NCI-H1092 treated with DMSO at 0.1 percent for 48 hours (cell line): ENCODE measurements around the gene NGFR.

Experiments
- DNase-seq: peaks from one replicate; lab custom pipeline; 2025; lab: John Stamatoyannopoulos, UW

The NGFR gene, protein sequence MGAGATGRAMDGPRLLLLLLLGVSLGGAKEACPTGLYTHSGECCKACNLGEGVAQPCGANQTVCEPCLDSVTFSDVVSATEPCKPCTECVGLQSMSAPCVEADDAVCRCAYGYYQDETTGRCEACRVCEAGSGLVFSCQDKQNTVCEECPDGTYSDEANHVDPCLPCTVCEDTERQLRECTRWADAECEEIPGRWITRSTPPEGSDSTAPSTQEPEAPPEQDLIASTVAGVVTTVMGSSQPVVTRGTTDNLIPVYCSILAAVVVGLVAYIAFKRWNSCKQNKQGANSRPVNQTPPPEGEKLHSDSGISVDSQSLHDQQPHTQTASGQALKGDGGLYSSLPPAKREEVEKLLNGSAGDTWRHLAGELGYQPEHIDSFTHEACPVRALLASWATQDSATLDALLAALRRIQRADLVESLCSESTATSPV

GRCh38 chr17:49494986-49495841, at the start of gene NGFR:
TSS of gene NGFR (plus strand) at chr17:49495293. CDS start at chr17:49495418, 125 bp downstream.
- peak; percentile 22 for DNase-seq

- no peak for DNase-seq
These were observed 49.5 kb upstream of the NGFR start for GRCh38 chr17:49445591-49445990.

DNA sequence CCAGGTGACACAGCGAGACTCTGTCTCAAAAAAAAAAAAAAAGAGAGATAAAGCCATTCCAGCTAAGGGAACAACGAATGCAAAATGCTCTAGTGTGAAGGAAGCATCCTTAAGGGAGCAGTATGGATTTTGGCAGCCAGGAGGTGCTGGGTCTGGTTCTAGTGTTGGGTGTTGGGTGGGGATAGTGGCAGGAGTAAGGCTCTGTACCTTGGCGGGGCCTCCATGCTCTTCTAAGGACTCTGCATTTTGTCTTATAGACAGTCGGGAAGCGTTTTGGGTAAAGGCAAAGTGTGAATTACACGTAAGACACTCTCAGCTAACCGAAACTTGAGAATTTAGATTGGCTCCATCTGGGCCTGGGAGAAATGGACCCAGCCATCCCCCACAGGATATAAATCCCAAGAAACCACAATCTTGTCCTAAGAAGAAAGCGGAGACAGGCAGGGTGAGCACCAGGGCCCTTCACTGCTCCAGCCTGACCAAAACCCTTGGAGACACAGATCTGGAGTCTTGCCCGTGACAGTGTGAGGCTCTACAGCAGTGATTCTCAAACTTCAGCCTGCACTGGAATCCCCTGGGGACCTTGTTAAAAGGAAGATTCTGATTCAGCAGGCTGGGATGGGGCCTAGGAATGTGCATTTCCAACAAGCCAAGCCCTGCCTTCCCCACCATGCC, 47.3 kb upstream of the NGFR start:
- no peak for DNase-seq

DNA sequence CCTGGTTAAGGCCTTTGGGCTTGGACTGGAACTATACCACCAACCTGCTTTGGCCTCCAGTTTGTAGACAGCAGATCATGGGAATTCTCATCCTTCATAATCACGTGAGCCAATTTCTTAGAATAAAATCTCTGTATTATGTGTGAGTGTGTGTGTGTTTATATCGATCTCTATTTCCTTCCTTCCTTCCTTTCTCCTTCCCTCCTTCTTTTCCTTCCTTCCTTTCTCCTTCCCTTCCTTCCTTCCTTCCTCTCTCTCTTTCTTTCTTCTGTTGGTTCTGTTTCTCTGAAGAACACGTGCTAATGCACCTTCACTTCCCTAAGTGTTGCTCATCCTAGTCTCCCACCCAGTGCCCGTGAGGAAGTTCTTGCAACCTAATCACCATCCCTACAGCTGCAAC, 44.9 kb upstream of the NGFR start:
- DNase-seq = no peak

GRCh38 chr17:49450735-49451134, 44.4 kb upstream of the NGFR start:
- DNase-seq = no peak

DNA sequence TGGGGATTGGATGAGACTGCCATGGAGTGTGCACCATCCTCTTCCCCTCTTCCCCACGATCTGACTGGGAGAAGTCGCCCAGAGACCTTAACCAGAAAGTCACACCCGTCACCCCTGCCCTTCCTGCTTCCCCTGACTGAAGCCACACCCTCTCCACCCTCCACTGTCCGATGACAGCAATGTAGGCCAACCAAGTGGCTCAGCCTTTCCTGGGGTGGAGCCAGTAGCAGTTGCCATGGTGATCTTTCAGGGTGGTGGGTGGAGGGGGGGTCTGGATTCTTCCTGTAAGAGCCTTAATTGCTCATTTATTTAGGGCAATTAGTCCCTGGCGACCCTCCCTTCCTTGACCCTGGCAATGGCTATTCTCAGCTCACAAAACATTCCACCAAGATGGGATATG, 42.9 kb upstream of the NGFR start:
- DNase-seq = no peak

- no peak for DNase-seq
These were observed 42.4 kb upstream of the NGFR start for GRCh38 chr17:49452661-49453060.

- DNase-seq = no peak
These were observed 41.0 kb upstream of the NGFR start for GRCh38 chr17:49454050-49454449.

GRCh38 chr17:49455272-49455861, 39.7 kb upstream of the NGFR start:
- no peak for DNase-seq

DNA sequence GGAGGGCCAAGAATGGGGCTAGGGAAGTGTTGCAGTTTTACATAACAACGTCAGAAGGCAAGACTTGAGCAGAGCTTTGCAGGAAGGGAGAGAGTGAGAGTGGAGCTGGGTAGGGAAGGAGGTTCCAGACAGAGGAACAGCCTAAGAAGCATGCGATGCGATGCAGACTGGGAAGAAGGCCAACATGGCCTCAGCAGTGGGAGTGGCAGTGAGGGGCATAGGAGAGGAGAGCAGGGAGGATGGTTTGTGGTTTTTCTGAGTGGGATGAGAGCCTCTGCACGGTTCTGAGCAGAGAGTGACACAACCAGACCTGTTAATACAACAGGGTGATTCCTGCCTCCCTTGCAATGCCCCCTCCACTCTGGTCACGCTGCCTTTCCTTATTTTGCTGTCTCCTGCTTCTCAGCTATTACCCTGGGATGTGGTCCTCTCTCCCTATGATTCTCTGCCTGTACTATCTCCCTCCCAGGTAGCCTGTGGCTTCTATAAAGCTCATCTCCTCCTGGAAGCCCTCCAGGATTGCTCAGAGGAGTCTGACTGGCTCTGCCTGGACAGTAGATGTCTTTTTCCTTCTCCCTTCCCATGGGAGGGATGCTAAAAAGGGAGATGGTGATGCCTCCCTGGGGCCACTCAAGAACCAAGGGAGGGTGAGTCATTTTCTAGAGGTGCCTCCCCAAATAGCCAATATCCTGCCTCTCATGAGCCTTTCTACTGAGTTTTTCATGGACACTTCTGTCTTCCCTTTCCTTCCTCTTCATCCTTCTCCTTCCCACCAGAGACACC, 38.7 kb upstream of the NGFR start:
- DNase-seq = no peak

GRCh38 chr17:49457564-49458535, 37.2 kb upstream of the NGFR start:
- no peak for DNase-seq

GRCh38 chr17:49459401-49459984, 35.6 kb upstream of the NGFR start:
- no peak for DNase-seq

DNA sequence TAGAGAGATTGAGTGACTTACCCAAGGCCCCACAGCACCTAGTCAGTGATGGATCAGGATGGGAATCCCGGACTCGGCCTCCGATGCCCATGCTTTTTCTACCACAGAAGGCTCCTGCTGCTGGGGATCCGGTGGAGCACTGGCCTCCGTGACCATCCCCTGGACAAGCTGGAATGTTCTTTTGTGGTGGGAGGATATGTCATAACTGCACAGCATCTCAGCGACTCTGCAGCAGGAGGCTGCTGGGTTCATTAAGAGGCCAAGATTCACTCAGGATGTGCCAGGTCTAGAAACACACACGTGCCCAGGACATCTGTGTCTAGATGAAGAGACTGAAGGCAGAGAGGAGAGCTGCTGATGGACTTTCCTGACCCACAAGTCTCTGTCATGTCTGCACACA, 34.7 kb upstream of the NGFR start:
- no peak for DNase-seq

- DNase-seq = no peak
These were observed 33.5 kb upstream of the NGFR start for GRCh38 chr17:49461580-49461979.

- no peak for DNase-seq
These were observed 31.0 kb upstream of the NGFR start for GRCh38 chr17:49464049-49464448.

DNA sequence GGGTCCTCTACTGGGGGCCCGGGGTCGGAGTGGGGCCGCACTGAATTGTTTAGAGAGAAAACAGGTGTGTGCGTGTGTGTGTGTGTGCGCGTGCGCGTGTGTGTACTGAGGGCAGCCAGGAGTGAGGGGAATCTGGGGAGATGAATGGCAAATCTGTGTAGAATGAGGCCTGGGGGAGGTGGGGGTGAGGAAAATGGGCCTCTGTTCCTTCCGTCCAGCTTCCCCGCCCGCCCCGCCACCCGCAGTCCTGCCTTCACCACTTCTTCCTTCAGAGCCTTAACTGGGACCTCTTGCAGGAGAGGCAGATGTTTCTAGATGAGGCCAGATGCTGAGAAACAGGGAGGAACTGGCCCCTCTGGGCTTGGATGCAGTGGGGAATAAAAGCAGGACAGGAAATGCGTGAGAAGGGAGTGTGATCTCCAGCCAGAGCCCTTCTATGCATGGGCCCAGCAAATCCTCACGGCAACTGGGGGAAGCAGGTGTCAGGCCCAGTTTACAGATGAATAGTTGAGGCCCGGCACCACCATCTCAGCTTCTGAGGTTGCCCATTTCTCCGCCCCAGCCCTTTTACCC, 29.7 kb upstream of the NGFR start:
- no peak for DNase-seq

- no peak for DNase-seq
These were observed 28.7 kb upstream of the NGFR start for GRCh38 chr17:49466436-49466835.

DNA sequence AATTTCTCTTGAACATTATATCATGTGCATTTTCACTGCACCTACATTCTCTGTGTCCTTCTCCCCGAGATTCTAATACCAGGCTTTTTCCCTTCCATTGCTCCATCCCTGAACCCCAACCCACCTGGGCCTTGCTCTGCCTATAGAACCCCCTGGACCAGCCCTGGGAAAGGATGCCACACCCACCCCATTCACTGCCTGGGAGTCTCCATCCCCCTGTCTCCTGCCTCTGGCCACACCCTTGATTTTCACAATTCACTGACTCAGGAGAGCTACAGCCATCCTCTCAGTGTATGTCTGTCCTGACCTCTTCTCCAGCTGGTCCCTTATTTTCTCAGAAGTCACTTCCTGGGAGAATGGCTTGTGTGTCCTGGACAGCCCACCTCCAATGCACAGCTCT, 27.9 kb upstream of the NGFR start:
- no peak for DNase-seq

- DNase-seq = no peak
These were observed 26.2 kb upstream of the NGFR start for GRCh38 chr17:49468811-49469385.
